ENCODE measurements around the gene NACC1.

Gene NACC1

GRCh38 chr19:13087795-13088537 lies 30.1 kb upstream of the NACC1 start:
- ChIA-PET CTCF (interaction anchor here (0.6 to 5.9 kb wide), 4 partner anchors 27 to 122 kb away, joined by 3 to 41 read pairs (median 12); no protein-coding TSS in a partner anchor), POLR2A (no interaction called here)
- TF ChIP-seq ZNF26 (tag by site-specific recombination; IDR thresholded peaks at IDR 0.05) (no peak), OVOL3 (tag by site-specific recombination; IDR thresholded peaks at IDR 0.05) (no peak), HOXA7 (CRISPR knock-in tag; IDR thresholded peaks at IDR 0.05; ENCODE audit: borderline replicate concordance) (no peak), ZNF544 (tag by site-specific recombination; IDR thresholded peaks at IDR 0.05) (no peak), PRDM10 (tag by site-specific recombination; IDR thresholded peaks at IDR 0.05) (no peak), ZNF148 (tag by site-specific recombination; IDR thresholded peaks at IDR 0.05; ENCODE audit: borderline replicate concordance) (no peak), PATZ1 (tag by site-specific recombination; IDR thresholded peaks at IDR 0.05) (no peak), YY2 (tag by site-specific recombination; IDR thresholded peaks at IDR 0.05) (no peak), ZIC2 (tag by site-specific recombination; IDR thresholded peaks at IDR 0.05) (no peak), ZNF157 (tag by site-specific recombination; IDR thresholded peaks at IDR 0.05) (no peak), ZNF623 (tag by site-specific recombination; IDR thresholded peaks at IDR 0.05) (no peak), ZNF626 (tag by site-specific recombination; IDR thresholded peaks at IDR 0.05) (no peak), TRIM28 (IDR thresholded peaks at IDR 0.05; ENCODE audit: borderline replicate concordance, low read length) (no peak), ZNF280C (tag by site-specific recombination; IDR thresholded peaks at IDR 0.05) (no peak), ZNF518A (tag by site-specific recombination; conservative IDR thresholded peaks at IDR 0.05; ENCODE audit: low read depth) (no peak), ZNF747 (tag by site-specific recombination; IDR thresholded peaks at IDR 0.05) (no peak)

More at GRCh38 chr19:13087795-13088537, 30.1 kb upstream of the NACC1 start:
- Histone ChIP-seq H3K4me3 (ENCODE audit: low read depth, low read length) (no peak overlapping the region), H3K36me3 (ENCODE audit: control insufficient read depth in 2 of 2, insufficient read depth in 1 of 2, low read length in 2 of 2) (no peaks in the 10 kb centered on the region), H3K9me3 (ENCODE audit: control insufficient read depth, insufficient read depth, low read depth, low read length) (no peaks in the 10 kb centered on the region), H3K4me1 (ENCODE audit: control insufficient read depth, insufficient read depth, low read length) (no peaks in the 10 kb centered on the region), H3K27ac (ENCODE audit: extremely low read depth, low read depth, low read length) (no peak overlapping the region)
